ENCODE data around the gene FOXK1. TPM values are rescaled to one million over a fixed set of nuclear protein-coding genes. Genes with fewer than 3 reads are reported as not detected.
"Not testable (repeated sequence)": the region's sequence is repeated elsewhere in the genome, so short reads cannot be mapped to it uniquely, and the experiment has no call there.

The FOXK1 gene
- total RNA-seq, 1 donor from 2014 or later: 56.3 TPM

DNA sequence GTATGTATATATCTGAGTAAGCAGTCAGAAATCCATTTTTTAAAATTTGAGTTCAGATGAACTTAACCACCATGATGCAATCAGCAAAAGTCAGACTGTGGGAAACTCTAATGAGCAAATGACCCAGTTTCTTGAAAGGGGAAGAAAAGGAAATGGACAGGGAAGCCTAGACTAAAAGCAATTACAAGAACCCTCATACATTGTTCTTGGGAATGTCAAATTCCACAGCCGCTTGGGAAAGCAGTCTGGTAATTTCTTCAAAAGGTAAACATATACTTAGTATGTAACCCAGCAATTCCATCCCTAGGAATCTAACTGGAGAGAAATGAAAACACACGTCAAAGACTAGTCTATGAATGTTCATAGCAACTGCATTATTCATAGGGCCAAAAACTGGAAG lies 16.4 kb upstream of the FOXK1 start:
- DNase-seq (ENCODE audit: extremely low read depth, low read depth, low spot score): peak; percentile 58

GRCh38 chr7:4667776-4668509 lies 14.2 kb upstream of the FOXK1 start:
- no peak for DNase-seq (ENCODE audit: extremely low read depth, low read depth, low spot score)

- no peak for DNase-seq (ENCODE audit: extremely low read depth, low read depth, low spot score)
Observed at GRCh38 chr7:4668510-4668847, 13.6 kb upstream of the FOXK1 start.

DNA sequence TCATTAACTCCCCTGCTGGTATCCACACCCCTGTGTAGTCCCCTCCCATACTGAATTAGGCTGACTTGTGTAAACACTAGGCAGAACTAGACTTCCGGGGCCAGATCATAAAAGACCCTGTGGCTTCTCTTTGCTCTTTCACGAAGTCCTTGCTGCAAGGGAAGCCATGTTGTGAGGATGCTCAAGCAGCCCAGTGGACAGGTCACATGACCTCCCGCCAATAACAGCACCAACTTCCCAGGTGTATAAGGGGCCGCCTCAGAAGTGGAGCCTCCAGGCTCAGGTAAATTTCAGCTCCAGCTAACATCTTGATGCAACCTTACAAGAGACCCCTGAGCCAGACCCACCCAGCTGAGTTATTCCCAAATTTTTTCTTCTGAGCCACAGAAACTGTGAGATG lies 11.3 kb upstream of the FOXK1 start:
- no peak for DNase-seq (ENCODE audit: extremely low read depth, low read depth, low spot score)

- no peak for DNase-seq (ENCODE audit: extremely low read depth, low read depth, low spot score)
Observed at GRCh38 chr7:4675771-4676367, 6.2 kb upstream of the FOXK1 start.

GRCh38 chr7:4677518-4677917 lies 4.6 kb upstream of the FOXK1 start:
- not testable (repeated sequence) for DNase-seq (ENCODE audit: extremely low read depth, low read depth, low spot score)

DNA sequence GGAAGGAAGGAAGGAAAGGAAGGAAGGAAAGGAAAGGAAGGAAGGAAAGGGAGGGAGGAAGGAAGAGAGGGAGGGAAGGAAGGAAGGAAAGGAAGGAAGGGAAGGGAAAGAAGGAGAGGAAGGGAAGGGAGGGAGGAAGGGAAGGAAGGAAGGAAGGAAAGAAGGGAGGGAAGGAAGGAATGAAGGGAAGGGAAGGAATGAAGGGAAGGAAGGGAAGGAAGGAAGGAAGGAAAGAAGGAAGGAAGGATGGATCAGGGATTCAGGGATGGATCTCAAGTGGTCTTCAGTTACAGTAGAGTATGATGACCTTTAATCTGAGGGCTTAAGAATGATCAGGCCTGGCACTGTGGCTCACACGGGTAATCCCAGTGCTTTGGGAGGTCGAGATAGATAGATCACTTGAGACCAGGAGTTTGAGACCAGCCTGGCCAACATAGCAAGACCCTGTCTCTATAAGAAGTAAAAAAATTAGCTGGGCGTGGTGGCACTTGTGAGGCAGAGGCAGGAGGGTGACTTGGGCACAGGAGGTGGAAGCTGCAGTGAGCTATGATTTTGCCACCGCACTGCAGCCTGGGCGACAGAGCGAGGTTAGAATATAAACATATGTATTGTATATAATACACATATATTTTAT lies 760 bp upstream of the FOXK1 start:
- no peak for DNase-seq (ENCODE audit: extremely low read depth, low read depth, low spot score)

GRCh38 chr7:4682621-4683042 lies 537 bp downstream of the FOXK1 start:
- no peak for DNase-seq (ENCODE audit: extremely low read depth, low read depth, low spot score)

GRCh38 chr7:4683043-4683883 lies 1.2 kb downstream of the FOXK1 start:
- no peak for DNase-seq (ENCODE audit: extremely low read depth, low read depth, low spot score)

- peak; percentile 47 for DNase-seq (ENCODE audit: extremely low read depth, low read depth, low spot score)
Observed at GRCh38 chr7:4683884-4684565, 1.9 kb downstream of the FOXK1 start.

DNA sequence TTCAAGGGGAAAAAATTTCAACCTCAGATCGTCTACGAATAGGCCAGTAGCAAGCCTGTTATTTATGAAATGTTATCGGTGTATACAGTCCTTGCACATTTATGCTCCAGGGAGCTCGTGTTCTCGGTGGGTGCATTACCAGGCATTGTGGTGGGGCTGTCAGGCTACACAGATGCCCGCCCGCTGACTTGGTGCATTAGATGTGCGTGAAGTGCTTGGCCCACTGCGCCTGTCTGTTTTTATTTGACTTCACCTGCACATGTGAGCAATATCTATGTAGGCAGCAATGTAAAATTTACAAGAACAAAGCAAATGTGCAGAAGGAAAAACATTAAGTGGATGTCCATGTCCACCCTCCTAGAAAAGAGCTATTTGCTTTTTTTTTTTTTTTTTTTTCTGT lies 2.8 kb downstream of the FOXK1 start:
- DNase-seq (ENCODE audit: extremely low read depth, low read depth, low spot score): no peak

DNA sequence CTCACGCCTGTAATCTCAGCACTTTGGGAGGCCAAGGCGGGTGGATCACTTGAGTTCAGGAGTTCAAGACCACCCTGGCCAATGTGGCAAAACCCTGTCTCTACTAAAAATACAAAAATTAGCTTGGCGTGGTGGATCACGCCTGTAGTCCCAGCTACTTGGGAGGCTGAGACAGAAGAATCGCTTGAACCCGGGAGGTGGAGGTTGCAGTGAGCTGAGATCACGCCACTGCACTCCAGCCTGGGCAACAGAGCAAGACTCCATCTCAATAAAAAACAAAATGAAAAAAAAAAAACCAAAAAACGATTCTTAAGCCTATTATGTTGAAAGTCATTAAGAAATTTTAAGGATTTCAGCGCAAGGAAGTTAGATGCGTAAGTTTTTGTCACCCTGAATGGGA lies 3.6 kb downstream of the FOXK1 start:
- not testable (repeated sequence) for DNase-seq (ENCODE audit: extremely low read depth, low read depth, low spot score)

GRCh38 chr7:4687956-4688355 lies 5.9 kb downstream of the FOXK1 start:
- DNase-seq (ENCODE audit: extremely low read depth, low read depth, low spot score): no peak

DNA sequence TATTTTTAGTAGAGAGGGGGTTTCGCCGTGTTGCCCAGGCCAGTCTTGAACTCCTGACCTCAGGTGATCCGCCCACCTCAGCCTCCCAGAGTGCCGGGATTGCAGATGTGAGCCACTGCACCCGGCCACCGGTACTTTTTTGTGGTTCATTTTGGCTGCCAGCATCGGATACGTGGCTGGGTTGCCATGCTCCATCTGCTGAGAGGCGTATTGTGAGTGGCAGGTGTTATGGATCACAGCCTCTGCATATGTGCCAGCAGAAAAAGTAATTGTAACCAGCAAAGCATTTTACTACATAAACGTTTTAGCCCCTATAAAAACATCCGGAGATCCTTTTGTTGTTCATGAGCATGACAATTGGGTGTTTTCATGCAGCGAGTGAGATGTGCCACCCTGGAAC lies 7.1 kb downstream of the FOXK1 start:
- DNase-seq (ENCODE audit: extremely low read depth, low read depth, low spot score): no peak

DNA sequence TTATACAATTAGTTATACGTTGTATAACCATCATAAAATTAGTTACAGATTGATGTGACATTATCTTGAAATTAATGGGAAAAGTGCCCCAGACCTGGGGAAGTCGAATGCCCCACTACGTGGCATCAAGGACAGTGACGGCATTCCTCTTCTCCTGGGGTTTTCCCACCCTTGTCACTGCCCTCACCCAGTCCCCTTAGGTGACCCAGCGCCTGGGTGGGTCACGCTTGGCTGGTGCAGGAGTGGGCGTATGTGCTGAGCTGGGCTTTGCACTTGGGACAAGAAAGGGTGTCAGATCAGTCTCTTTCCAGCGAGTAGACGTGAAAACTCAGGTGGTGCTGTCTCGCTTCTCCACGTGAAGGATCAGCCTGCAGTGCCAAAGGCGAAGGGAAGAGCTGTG lies 7.6 kb downstream of the FOXK1 start:
- DNase-seq (ENCODE audit: extremely low read depth, low read depth, low spot score): no peak

DNA sequence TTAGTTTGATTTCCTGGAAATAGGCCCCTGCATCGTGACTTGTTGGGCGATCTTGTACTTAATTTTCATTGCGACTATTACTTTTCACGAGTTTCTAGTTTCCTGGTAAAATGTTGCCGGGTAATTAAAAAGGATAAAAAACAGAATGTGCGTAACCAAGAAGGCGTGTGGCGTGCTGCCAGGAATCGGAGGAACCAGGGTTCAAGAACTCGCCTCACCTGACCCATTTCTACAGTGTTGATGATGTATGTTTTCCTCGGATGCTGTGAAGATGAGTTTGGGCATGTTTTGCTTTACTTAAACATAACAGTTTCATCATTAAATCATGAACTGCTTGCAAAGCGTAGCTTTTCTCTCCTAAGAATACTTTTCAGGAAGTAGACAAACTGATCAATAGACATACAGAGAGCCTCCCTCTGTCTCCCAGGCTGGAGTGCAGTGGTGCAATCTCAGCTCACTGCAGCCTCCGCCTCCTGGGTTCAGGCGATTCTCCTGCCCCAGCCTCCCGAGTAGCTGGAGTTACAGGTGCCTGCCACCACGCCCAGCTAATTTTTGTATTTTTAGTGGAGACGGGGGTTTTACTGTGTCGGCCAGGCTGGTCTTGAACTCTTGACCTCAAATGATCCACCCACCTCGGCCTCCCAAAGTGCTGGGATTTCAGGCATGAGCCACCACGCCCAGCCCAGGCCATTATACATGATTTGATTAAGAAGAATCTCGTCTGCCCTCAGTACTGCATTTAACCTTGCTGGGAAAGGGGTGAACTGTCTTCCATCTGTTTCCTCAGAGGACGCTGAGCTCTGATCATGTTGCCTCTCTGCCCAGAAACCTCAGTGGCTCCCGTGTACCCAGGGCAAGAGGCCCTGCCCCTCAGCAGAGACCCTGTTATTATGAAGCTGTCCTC lies 9.1 kb downstream of the FOXK1 start:
- DNase-seq (ENCODE audit: extremely low read depth, low read depth, low spot score): no peak

DNA sequence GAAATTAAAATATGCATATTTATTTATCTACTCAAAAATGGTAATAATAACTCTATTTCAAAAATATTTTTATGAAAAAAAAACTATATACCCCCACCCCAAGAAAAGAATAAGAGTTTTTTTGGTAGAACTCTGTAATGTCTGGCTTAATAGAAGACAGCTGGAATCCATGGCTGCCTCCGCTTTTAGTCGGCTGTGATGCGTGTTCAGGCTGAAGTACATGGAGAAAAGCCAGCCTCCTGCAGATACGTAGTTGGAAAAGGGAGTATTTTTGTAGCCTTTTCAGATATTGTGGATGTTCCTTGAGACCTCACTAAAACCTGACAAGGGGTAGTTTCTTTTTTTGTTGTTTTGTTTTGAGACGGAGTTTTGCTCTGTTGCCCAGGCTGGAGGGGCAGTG lies 10.0 kb downstream of the FOXK1 start:
- DNase-seq (ENCODE audit: extremely low read depth, low read depth, low spot score): no peak

GRCh38 chr7:4692622-4693021 lies 10.5 kb downstream of the FOXK1 start:
- DNase-seq (ENCODE audit: extremely low read depth, low read depth, low spot score): not testable (repeated sequence)

DNA sequence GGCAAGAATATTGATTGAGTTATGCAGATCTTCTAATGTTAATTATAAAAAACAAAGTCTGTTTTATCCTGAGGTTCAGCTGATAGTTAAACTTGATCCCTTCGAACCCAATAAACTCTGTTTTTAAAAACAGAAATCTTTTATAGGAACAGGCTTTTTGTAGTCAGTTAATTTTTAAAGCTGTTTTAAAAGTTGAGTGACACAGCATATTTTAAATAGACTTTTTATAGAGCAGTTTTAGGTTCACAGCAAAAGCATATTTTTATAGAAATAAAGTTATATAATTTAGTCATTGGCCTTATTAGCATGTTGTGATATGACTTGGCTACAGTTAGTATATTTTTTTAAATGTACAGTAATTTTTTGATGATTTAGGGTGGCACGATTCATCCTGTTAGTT lies 11.1 kb downstream of the FOXK1 start:
- DNase-seq (ENCODE audit: extremely low read depth, low read depth, low spot score): no peak

GRCh38 chr7:4693749-4694148 lies 11.7 kb downstream of the FOXK1 start:
- no peak for DNase-seq (ENCODE audit: extremely low read depth, low read depth, low spot score)
